H1 (cell line): ENCODE measurements around the gene ISG15. TPM values are rescaled to one million over a fixed set of nuclear protein-coding genes. Genes with fewer than 3 reads are reported as not detected.
A peak's percentile ranks its signal among the peaks of the same experiment; 100 is the strongest.

Source experiments
- CTCF ChIA-PET: fragments of 300-600 bp; sonication (Branson Sonifier 250); formaldehyde crosslinking; loops from one replicate; lab custom pipeline; 2021; ENCODE audit not compliant: partially characterized antibody; lab: Charles Lee
- POLR2A ChIA-PET: fragments of 300-600 bp; sonication (Branson Sonifier 250); formaldehyde crosslinking; loops from one replicate; lab custom pipeline; 2021; ENCODE audit warnings: inconsistent platforms; ENCODE audit not compliant: partially characterized antibody; lab: Charles Lee
- DNase-seq, 2 experiments: peaks; one replicate each; pipeline versions ENCODE4 v3.0.0 to v3.0.0-alpha.2; 2010 to 2022; ENCODE audit warnings: low spot score in 2 of 2, low read depth in 1 of 2, mixed read lengths in 1 of 2
- FAIRE-seq: peaks from 2 replicates; lab custom pipeline; 2011; peaks lifted over from hg19 to GRCh38; lab: Jason Lieb, UNC
- H2AFZ ChIP-seq: 2 replicates; pipeline ENCODE4 v1.8.1; 2012; ENCODE audit warnings: low read length, inconsistent platforms
- H2AK5ac ChIP-seq: 2 replicates; pipeline ENCODE4 v1.6.1; 2013; ENCODE audit warnings: low read depth, low read length
- H2BK120ac ChIP-seq: replicated peaks from 2 replicates; pipeline ENCODE3; 2013; ENCODE audit warnings: low read depth, low read length, inconsistent platforms
- H2BK12ac ChIP-seq: 2 replicates; pipeline ENCODE4 v1.6.1; 2013; ENCODE audit warnings: low read depth, low read length
- H2BK15ac ChIP-seq: 2 replicates; pipeline ENCODE4 v1.6.1; 2013; ENCODE audit warnings: low read length
- H2BK20ac ChIP-seq: 2 replicates; pipeline ENCODE4 v1.6.1; 2013; ENCODE audit warnings: low read length
- H2BK5ac ChIP-seq: 2 replicates; pipeline ENCODE4 v1.6.1; 2013; ENCODE audit warnings: low read depth, low read length
- H3K14ac ChIP-seq: 2 replicates; pipeline ENCODE4 v1.6.1; 2013; ENCODE audit warnings: inconsistent platforms; ENCODE audit not compliant: insufficient read length
- H3K18ac ChIP-seq: 2 replicates; pipeline ENCODE4 v1.6.1; 2013; ENCODE audit warnings: low read length; ENCODE audit errors: extremely low read depth
- H3K23ac ChIP-seq: 2 replicates; pipeline ENCODE4 v1.6.1; 2013; ENCODE audit warnings: inconsistent platforms; ENCODE audit not compliant: insufficient read length
- H3K23me2 ChIP-seq: 2 replicates; pipeline ENCODE4 v1.6.1; 2013; ENCODE audit warnings: low read depth, low read length
- H3K27ac ChIP-seq: 2 replicates; pipeline ENCODE4 v1.6.1; 2011; ENCODE audit warnings: low read depth, low read length, inconsistent platforms
- H3K27me3 ChIP-seq, 4 experiments: replicated peaks in 1 of 4; 1 replicate in 1 of 4; 2 replicates in 3 of 4; pipeline versions ENCODE4 v1.6.1 to v1.8.1; 2011 to 2013; ENCODE audit warnings: low read length in 3 of 4, mild to moderate bottlenecking in 3 of 4, inconsistent platforms in 2 of 4, mixed read lengths in 2 of 4, moderate library complexity in 1 of 4; ENCODE audit not compliant: control insufficient read depth in 3 of 4, insufficient read depth in 3 of 4; ENCODE audit errors: extremely low read depth in 1 of 4
- H3K36me3 ChIP-seq, 4 experiments: 2 replicates each; pipeline versions ENCODE4 v1.6.1 to v1.8.1; 2011 to 2013; ENCODE audit warnings: mild to moderate bottlenecking in 4 of 4, low read length in 3 of 4, moderate library complexity in 2 of 4, control low read depth in 1 of 4, inconsistent platforms in 1 of 4; ENCODE audit not compliant: insufficient read depth in 4 of 4, control insufficient read depth in 2 of 4
- H3K4ac ChIP-seq: replicated peaks from 2 replicates; pipeline ENCODE3; 2013; ENCODE audit warnings: low read length, low read depth, mixed read lengths, inconsistent platforms; ENCODE audit not compliant: insufficient read length
- H3K4me1 ChIP-seq, 4 experiments: replicated peaks in 1 of 4; 1 replicate in 1 of 4; 2 replicates in 3 of 4; pipeline versions ENCODE4 v1.6.1 to v1.8.1; 2011 to 2013; ENCODE audit warnings: low read length in 3 of 4, inconsistent platforms in 2 of 4, mixed read lengths in 1 of 4; ENCODE audit not compliant: insufficient read depth in 4 of 4, control insufficient read depth in 3 of 4
- H3K4me2 ChIP-seq, 2 experiments: 2 replicates each; pipeline versions ENCODE4 v1.6.1 to v1.8.1; 2011 to 2013; ENCODE audit warnings: low read depth in 2 of 2, low read length in 2 of 2, control low read depth in 1 of 2, inconsistent platforms in 1 of 2, mild to moderate bottlenecking in 1 of 2; ENCODE audit not compliant: insufficient read depth in 1 of 2
- H3K4me3 ChIP-seq, 4 experiments: fragments of 200-600, 300-600 bp in 1 of 4; sonication (generic), shearing (Covaris generic), sonication (Bioruptor Twin) in 1 of 4; 2 replicates each; pipeline versions ENCODE4 v1.5.1 to v1.8.1; 2011 to 2016; ENCODE audit warnings: low read length in 4 of 4, low read depth in 3 of 4, control low read depth in 2 of 4, inconsistent platforms in 2 of 4, mild to moderate bottlenecking in 2 of 4, mixed read lengths in 1 of 4, moderate library complexity in 1 of 4; ENCODE audit not compliant: insufficient read depth in 2 of 4; ENCODE audit errors: extremely low read depth in 1 of 4
- H3K56ac ChIP-seq: replicated peaks from 2 replicates; pipeline ENCODE3; 2013; ENCODE audit warnings: low read depth, mild to moderate bottlenecking, mixed read lengths, low read length, inconsistent platforms; ENCODE audit not compliant: insufficient read length
- H3K79me1 ChIP-seq: 2 replicates; pipeline ENCODE4 v1.6.1; 2013; ENCODE audit warnings: low read depth, low read length, control low read depth
- H3K79me2 ChIP-seq, 2 experiments: 2 replicates each; pipeline versions ENCODE4 v1.6.1 to v1.8.1; 2012 to 2013; ENCODE audit warnings: low read length in 2 of 2, mild to moderate bottlenecking in 2 of 2, inconsistent platforms in 1 of 2; ENCODE audit not compliant: insufficient read depth in 2 of 2, control insufficient read depth in 1 of 2
- H3K9ac ChIP-seq, 4 experiments: replicated peaks in 1 of 4; 1 replicate in 1 of 4; 2 replicates in 3 of 4; pipeline versions ENCODE4 v1.6.1 to v1.8.1; 2011 to 2013; ENCODE audit warnings: low read depth in 3 of 4, low read length in 3 of 4, control low read depth in 2 of 4, mild to moderate bottlenecking in 2 of 4, moderate library complexity in 2 of 4, inconsistent platforms in 1 of 4; ENCODE audit errors: extremely low read depth in 1 of 4
- H3K9me3 ChIP-seq, 2 experiments: 2 replicates each; pipeline versions ENCODE4 v1.6.1 to v1.8.1; 2012 to 2013; ENCODE audit warnings: mild to moderate bottlenecking in 2 of 2, moderate library complexity in 2 of 2, control low read depth in 1 of 2, inconsistent platforms in 1 of 2, low read depth in 1 of 2, low read length in 1 of 2, mixed read lengths in 1 of 2; ENCODE audit not compliant: insufficient read depth in 2 of 2
- H4K20me1 ChIP-seq, 2 experiments: replicated peaks in 1 of 2; 2 replicates each; pipeline versions ENCODE3 to v1.8.1; 2011 to 2013; ENCODE audit warnings: inconsistent platforms in 2 of 2, low read length in 2 of 2, mild to moderate bottlenecking in 1 of 2; ENCODE audit not compliant: insufficient read depth in 2 of 2, control insufficient read depth in 1 of 2
- H4K5ac ChIP-seq: 2 replicates; pipeline ENCODE4 v1.6.1; 2013; ENCODE audit warnings: low read length, low read depth, mixed read lengths, inconsistent platforms; ENCODE audit not compliant: insufficient read length
- H4K8ac ChIP-seq: 2 replicates; pipeline ENCODE4 v1.8.0; 2013; ENCODE audit warnings: mild to moderate bottlenecking, moderate library complexity, low read length, inconsistent platforms; ENCODE audit not compliant: insufficient read depth; ENCODE audit errors: extremely low read depth
- H4K91ac ChIP-seq: replicated peaks from 2 replicates; pipeline ENCODE3; 2013; ENCODE audit warnings: low read length, mixed read lengths, inconsistent platforms; ENCODE audit not compliant: insufficient read length
- BCL11A ChIP-seq, 2 experiments: IDR thresholded peaks; one replicate each; pipeline ENCODE4 v1.6.1; 2011; ENCODE audit warnings: low read depth in 2 of 2, low read length in 2 of 2, mild to moderate bottlenecking in 2 of 2
- KDM5A ChIP-seq: fragments of 200-600 bp; IDR thresholded peaks from 2 replicates; pipeline ENCODE4 v1.7.1; 2012; ENCODE audit warnings: mild to moderate bottlenecking, low read length, inconsistent platforms, mixed read lengths
- PHF8 ChIP-seq: fragments of 200-600 bp; sonication (generic); conservative IDR thresholded peaks from 2 replicates; pipeline ENCODE4 v1.7.1; 2012; ENCODE audit warnings: low read depth, mild to moderate bottlenecking, inconsistent platforms, low read length, moderate library complexity
- POU5F1 ChIP-seq: IDR thresholded peaks from 2 replicates; pipeline ENCODE4 v1.6.1; 2011; ENCODE audit warnings: low read depth, mild to moderate bottlenecking, low read length, moderate library complexity
- WGBS, 2 experiments: shearing (Covaris generic) in 1 of 2; methylation state at CpG; one replicate each; pipeline versions ENCODE4 v1.1.6 to v1.1.7; 2013 to 2015; ENCODE audit warnings: low lambda C conversion rate in 2 of 2, mixed read lengths in 2 of 2, inconsistent platforms in 1 of 2, low coverage in 1 of 2, missing lambda C conversion rate in 1 of 2; ENCODE audit not compliant: insufficient replicate concordance in 2 of 2, insufficient coverage in 1 of 2, insufficient read length in 1 of 2; ENCODE audit errors: extremely low coverage in 1 of 2, missing lambda C conversion rate in 1 of 2; 5-methylcytosine and 5-hydroxymethylcytosine counted together
- polyA plus RNA-seq, 7 experiments: library from polyadenylated mRNA; depleted of rRNA in 3 of 7; stranded (reverse) in 5 of 7; unstranded in 2 of 7; fragments of >200 nt in 5 of 7; fragments of 200-250 nt in 2 of 7; gene quantifications; 1 replicate in 5 of 7; 2 replicates in 1 of 7; 4 replicates in 1 of 7; pipeline versions ENCODE4 v1.2.1 to v1.2.3, GENCODE V29; 2011 to 2013; ENCODE audit warnings: missing spikeins in 2 of 7, mixed read lengths in 2 of 7
- total RNA-seq: library from RNA; stranded (reverse); fragmentation: NEBNext Ultra II Directional; extraction: Animal tissue kit (Norgen Biotek cat#: 25700); gene quantifications from 2 replicates; pipeline ENCODE4 v1.2.1, GENCODE V29; 2021

Gene ISG15
- total and polyA plus RNA-seq, 2 of the 8 experiments (the other 6 are each of a cell fraction or from before 2014, with no cell fraction given), result 29.3 to 121 TPM

GRCh38 chr1:1063261-1063944 lies 50.1 kb downstream of the ISG15 start:
- no peak overlapping the region for H3K4me3 ChIP-seq
- DNase-seq, result no peak

More at GRCh38 chr1:1063261-1063944, 50.1 kb downstream of the ISG15 start:
- TF ChIP-seq POU5F1 (no peak), BCL11A (IDR thresholded peaks at IDR 0.05; ENCODE audit: low read depth in 2 of 2, low read length in 2 of 2) (no peak), PHF8 (no peak), KDM5A (no peak)
- TF ChIP-seq, all 59 proteins: peak for 0
- Histone ChIP-seq H3K23ac (no peak overlapping the region), H3K23me2 (peaks cover 10% of the 10 kb centered on the region; the same call in 1 of the 2 replicates), H4K20me1 (peaks cover 0 to 12% of the 10 kb centered on the region in 2 experiments), H2BK20ac (0 out of 2 replicates have a peak overlapping the region, but pooled peaks have one; percentile 43), H2BK120ac (no peak overlapping the region), H3K9ac (no peak overlapping the region), H3K79me2 (no peaks in the 10 kb centered on the region), H3K9me3 (no peaks in the 10 kb centered on the region), H3K56ac (no peak overlapping the region), H3K79me1 (no peaks in the 10 kb centered on the region), H3K4me2 (0 out of 4 replicates have a peak overlapping the region, but pooled peaks have one; percentile 1 to 69), H4K91ac (peak overlapping the region; percentile 3), H2BK5ac (no peak overlapping the region), H2AK5ac (peak overlapping the region; percentile 98), H4K8ac (peak overlapping the region; percentile 79), H3K14ac (no peak overlapping the region), H3K4ac (no peak overlapping the region), H4K5ac (no peak overlapping the region), H3K27me3 (peaks cover 7 to 41% (median 32%) of the 10 kb centered on the region in 4 experiments), H2BK12ac (peak overlapping the region; percentile 97; the same call in 1 of the 2 replicates), H3K18ac (no peak overlapping the region), H2BK15ac (peak overlapping the region; percentile 99; the same call in 1 of the 2 replicates), H3K27ac (no peak overlapping the region), H3K36me3 (no peaks in the 10 kb centered on the region), H2AFZ (no peak overlapping the region), H3K4me1 (peaks cover 0 to 15% (median 12%) of the 10 kb centered on the region in 4 experiments; a peak in 5 of 7 replicates)
- FAIRE-seq, result no peak
- WGBS, 2 experiments, result 83% methylated on average over 23 of the region's 24 CpGs; no CpG with 5 or more reads in 1 of the 2 experiments
- ChIA-PET POLR2A (interaction anchor here (1.0 to 3.0 kb wide), 8 partner anchors 8 to 97 kb away, joined by 3 to 17 read pairs (median 4); partner anchors contain the start of gene PLEKHN1), CTCF (interaction anchor here (0.6 to 10.2 kb wide), 38 partner anchors 8 to 199 kb away, joined by 3 to 80 read pairs (median 4); partner anchors contain the start of genes ISG15, PERM1 and RNF223)
